Spleen (tissue), 11 donors: ENCODE data around the gene KDM2B. TPM values are rescaled to one million over a fixed set of nuclear protein-coding genes. Genes with fewer than 3 reads are reported as not detected.

Source experiments
- DNase-seq: peaks from one replicate; pipeline ENCODE4 v3.0.0-alpha.2; 2020
- H3K27ac ChIP-seq, 8 donors: fragments of 200-600 bp; sonication (generic) in 7 of 8; 1 replicate in 4 of 8; 2 replicates in 4 of 8; pipeline versions ENCODE4 v1.5.0 to v1.8.0; 2016 to 2021; ENCODE audit warnings: inconsistent platforms in 4 of 8, mild to moderate bottlenecking in 4 of 8, moderate library complexity in 1 of 8
- H3K27me3 ChIP-seq, 7 donors: fragments of 200-600 bp; sonication (generic) in 6 of 7; replicated peaks in 1 of 7; 1 replicate in 4 of 7; 2 replicates in 3 of 7; pipeline versions ENCODE4 v1.5.0 to v1.8.0; 2016 to 2021; ENCODE audit warnings: inconsistent platforms in 3 of 7, mild to moderate bottlenecking in 1 of 7
- H3K36me3 ChIP-seq, 6 donors: fragments of 200-600 bp; sonication (generic) in 5 of 6; 1 replicate in 4 of 6; 2 replicates in 2 of 6; pipeline versions ENCODE4 v1.5.0 to v1.8.0; 2016 to 2021; ENCODE audit warnings: inconsistent platforms in 2 of 6
- H3K4me1 ChIP-seq, 6 donors: fragments of 200-600 bp; sonication (generic) in 5 of 6; 1 replicate in 3 of 6; 2 replicates in 3 of 6; pipeline versions ENCODE4 v1.5.0 to v1.8.0; 2016 to 2021; ENCODE audit warnings: inconsistent platforms in 3 of 6
- H3K4me3 ChIP-seq, 8 donors: fragments of 200-600 bp; sonication (generic) in 7 of 8; 1 replicate in 4 of 8; 2 replicates in 4 of 8; pipeline versions ENCODE4 v1.5.0 to v1.8.0; 2016 to 2021; ENCODE audit warnings: inconsistent platforms in 4 of 8, mild to moderate bottlenecking in 4 of 8, moderate library complexity in 2 of 8
- H3K9me3 ChIP-seq, 8 donors: fragments of 200-600 bp; sonication (generic) in 7 of 8; 1 replicate in 4 of 8; 2 replicates in 4 of 8; pipeline versions ENCODE4 v1.5.0 to v1.8.0; 2016 to 2021; ENCODE audit warnings: inconsistent platforms in 4 of 8
- CTCF ChIP-seq, 11 experiments: fragments of 200-600 bp in 7 of 11; fragments of 450-650 bp in 4 of 11; sonication (generic) in 4 of 11; IDR thresholded peaks in 8 of 11; conservative IDR thresholded peaks in 3 of 11; 1 replicate in 7 of 11; 2 replicates in 4 of 11; pipeline versions ENCODE4 v1.4.0 to v1.8.0; 2016 to 2021; ENCODE audit warnings: antibody characterized with exemption in 11 of 11, inconsistent platforms in 4 of 11, mild to moderate bottlenecking in 1 of 11
- POLR2A ChIP-seq, 3 donors: fragments of 450-650 bp; IDR thresholded peaks; one replicate each; pipeline ENCODE4 v1.5.1; 2017; ENCODE audit warnings: antibody characterized with exemption in 3 of 3, mild to moderate bottlenecking in 1 of 3
- POLR2AphosphoS5 ChIP-seq, 3 donors: sonication (generic); formaldehyde crosslinking; IDR thresholded peaks; one replicate each; pipeline ENCODE4 v1.5.1; 2017; ENCODE audit warnings: antibody characterized with exemption in 3 of 3
- WGBS, 5 donors: extraction: QIAGEN DNeasy Blood & Tissue Kit in 3 of 5; methylation state at CpG; one replicate each; pipeline versions ENCODE4 v1.1.5 to v1.1.7; 2013 to 2018; 5-methylcytosine and 5-hydroxymethylcytosine counted together
- intact Hi-C: fragments of 100-400 bp; cut with DNase I; formaldehyde crosslinking; loops from one replicate; pipeline ENCODE4 v1.15.0; 2023; ENCODE audit warnings: low total_unique reads
- polyA plus RNA-seq, 3 donors: library from polyadenylated mRNA; stranded (reverse); fragments of 200-250 nt; gene quantifications; one replicate each; pipeline ENCODE4 v1.2.1, GENCODE V29; 2013
- total RNA-seq, 7 donors: library from RNA; depleted of rRNA in 3 of 7; stranded (reverse); fragments of >200 nt in 3 of 7; fragmentation: NEBNext Ultra II Directional in 4 of 7; extraction: Animal tissue kit (Norgen Biotek cat#: 25700) in 4 of 7; gene quantifications; one replicate each; pipeline versions ENCODE4 v1.1.0 to v1.2.1, GENCODE V29; 2016 to 2021
- donor health status: healthy with polysubstance abuse.
- donor health status: DM: no; HTN: no; CAD: no; lungs with moderate emphysema.
- donor health status: DM: no; HTN: no; CAD: no.
- donor health status: Bipolar disorder and iron deficiency.
- donor health status: healthy.
- donor health status: DM: no; HTN: no; CAD: no.
- donor health status: DM: yes; HTN: yes; CAD: no.

The KDM2B gene
- total and polyA plus RNA-seq, 10 donors: 20.8 to 56.2 (median 40.1) TPM

DNA sequence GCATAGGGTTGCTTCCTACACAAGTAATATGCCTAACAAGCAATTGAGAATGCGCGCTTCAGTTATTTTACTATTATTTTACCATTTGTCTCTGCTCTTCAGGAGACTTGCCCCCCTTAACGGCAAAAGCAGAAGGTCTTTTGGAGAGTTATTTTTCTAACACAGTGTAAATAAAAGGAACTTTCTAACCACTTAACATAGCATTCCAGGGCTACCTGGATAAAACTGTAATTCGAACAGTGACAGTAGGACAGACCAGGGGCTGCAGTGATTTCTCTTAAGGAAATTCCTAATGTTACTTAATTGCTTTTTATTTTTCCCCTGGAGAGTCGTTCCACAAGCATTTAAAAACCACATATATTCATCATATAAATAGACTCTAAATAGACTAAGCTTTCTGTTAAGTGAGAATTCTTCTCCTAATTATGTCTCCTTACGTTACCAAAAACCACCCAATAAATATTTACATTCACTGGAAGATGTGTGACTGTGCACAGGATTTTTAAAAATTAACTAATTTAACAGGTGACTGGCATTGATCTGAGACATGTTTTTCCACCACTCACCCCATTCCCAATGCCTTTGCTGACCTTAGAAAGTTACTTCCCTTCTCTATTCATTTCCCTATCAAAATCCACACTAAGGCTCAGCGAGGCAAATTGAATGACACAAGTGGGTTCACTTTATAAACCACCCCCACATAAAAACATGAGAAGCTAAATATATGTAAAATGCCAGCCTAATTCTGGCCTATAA is 108.5 kb downstream of the KDM2B start:
- no peaks in the 10 kb centered on the region for H3K9me3 ChIP-seq
- intact Hi-C loops: no loop called here
- H3K4me1 ChIP-seq: peaks cover 6 to 43% (median 14%) of the 10 kb centered on the region in 6 donors
- no peaks in the 10 kb centered on the region for H3K36me3 ChIP-seq
- no peak overlapping the region for H3K27ac ChIP-seq
- no peaks in the 10 kb centered on the region for H3K27me3 ChIP-seq
- TF ChIP-seq CTCF (IDR thresholded peaks at IDR 0.05 in 8 of 11, conservative IDR thresholded peaks at IDR 0.05 in 3 of 11) (no peak), POLR2A (IDR thresholded peaks at IDR 0.05) (no peak), POLR2AphosphoS5 (IDR thresholded peaks at IDR 0.05) (no peak)
- H3K4me3 ChIP-seq: no peak overlapping the region
- WGBS, 5 donors: 87 to 90% (median 88%) methylated on average over 7 of the region's 7 CpGs
- no peak for DNase-seq

DNA sequence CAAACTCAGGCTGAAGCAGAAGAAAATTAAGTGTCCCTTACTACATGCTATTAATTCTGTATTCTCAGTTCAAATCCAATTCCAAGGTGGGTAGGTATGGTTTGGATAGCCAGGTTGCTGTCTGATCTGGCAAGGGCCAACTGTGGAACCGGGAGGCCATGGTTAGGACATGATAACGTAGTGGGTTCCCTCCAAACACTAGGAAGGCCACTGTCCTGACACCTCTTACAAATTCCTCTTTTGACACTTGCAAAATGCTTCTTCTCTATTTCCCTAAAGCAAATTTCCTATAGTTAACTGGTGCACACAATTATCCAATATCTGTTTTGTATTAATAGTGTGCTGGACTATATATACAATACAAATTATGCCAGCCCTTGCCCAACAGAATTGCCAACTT is 110.1 kb downstream of the KDM2B start:
- Histone ChIP-seq H3K27me3 (no peaks in the 10 kb centered on the region), H3K4me1 (peaks cover 8 to 49% (median 20%) of the 10 kb centered on the region in 6 donors), H3K27ac (no peak overlapping the region), H3K9me3 (no peaks in the 10 kb centered on the region), H3K36me3 (no peaks in the 10 kb centered on the region), H3K4me3 (no peak overlapping the region)
- intact Hi-C loops: no loop called here
- TF ChIP-seq CTCF (IDR thresholded peaks at IDR 0.05 in 8 of 11, conservative IDR thresholded peaks at IDR 0.05 in 3 of 11): no peak
- TF ChIP-seq POLR2A (IDR thresholded peaks at IDR 0.05): no peak
- TF ChIP-seq POLR2AphosphoS5 (IDR thresholded peaks at IDR 0.05): no peak
- no peak for DNase-seq
- 48 to 90% (median 66%) methylated on average over 2 of the region's 2 CpGs for whole genome bisulfite sequencing, 5 donors

GRCh38 chr12:121468499-121468801 is 112.4 kb downstream of the KDM2B start:
- no peak for DNase-seq
- Histone ChIP-seq H3K4me1 (peaks cover 15 to 72% (median 38%) of the 10 kb centered on the region in 6 donors), H3K27ac (peak overlapping the region in 5 of 8 donors; percentile 76 to 93 (median 88)), H3K36me3 (peaks cover 0 to 6% (median 0%) of the 10 kb centered on the region in 6 donors), H3K4me3 (no peak overlapping the region), H3K9me3 (no peaks in the 10 kb centered on the region), H3K27me3 (no peaks in the 10 kb centered on the region)
- TF ChIP-seq POLR2A (IDR thresholded peaks at IDR 0.05) (no peak), CTCF (IDR thresholded peaks at IDR 0.05 in 8 of 11, conservative IDR thresholded peaks at IDR 0.05 in 3 of 11) (no peak), POLR2AphosphoS5 (IDR thresholded peaks at IDR 0.05) (no peak)
- intact Hi-C loops: no loop called here
- WGBS, 5 donors: 76 to 87% (median 81%) methylated on average over 4 of the region's 4 CpGs

- intact Hi-C loops: no loop called here
- 10 to 15% (median 12%) methylated on average over 20 to 48 of the region's 48 CpGs for WGBS, 5 donors
- H3K9me3 ChIP-seq: no peaks in the 10 kb centered on the region
- peak in 2 of 3 donors; percentile 59 to 68 for TF ChIP-seq POLR2AphosphoS5 (IDR thresholded peaks at IDR 0.05)
- TF ChIP-seq CTCF (IDR thresholded peaks at IDR 0.05 in 8 of 11, conservative IDR thresholded peaks at IDR 0.05 in 3 of 11): no peak
- no peak for TF ChIP-seq POLR2A (IDR thresholded peaks at IDR 0.05)
- peak overlapping the region in 7 of 8 donors; percentile 36 to 93 (median 80) for H3K27ac ChIP-seq
- DNase-seq: no peak
- peaks cover 15 to 75% (median 38%) of the 10 kb centered on the region in 6 donors for H3K4me1 ChIP-seq
- no peaks in the 10 kb centered on the region for H3K27me3 ChIP-seq
- H3K4me3 ChIP-seq: peak overlapping the region; percentile 38 to 85 (median 64)
- H3K36me3 ChIP-seq: peaks cover 0 to 6% (median 0%) of the 10 kb centered on the region in 6 donors
Observed at GRCh38 chr12:121467638-121468498, 113.0 kb downstream of the KDM2B start.
